ENCODE results near the gene ZC3H14.

The ZC3H14 gene

GRCh38 chr14:88611878-88612277, 49.0 kb downstream of the ZC3H14 start:
- DNase-seq: no peak

GRCh38 chr14:88612981-88613380, 50.1 kb downstream of the ZC3H14 start:
- peak; percentile 54 for DNase-seq

GRCh38 chr14:88613552-88614010, 50.7 kb downstream of the ZC3H14 start:
- peak; percentile 84 for DNase-seq

GRCh38 chr14:88614218-88614907, 51.5 kb downstream of the ZC3H14 start:
- DNase-seq: no peak

- peak; percentile 71 for DNase-seq
These were observed 53.9 kb downstream of the ZC3H14 start for GRCh38 chr14:88616697-88617096.

- no peak for DNase-seq
These were observed 54.6 kb downstream of the ZC3H14 start for GRCh38 chr14:88617479-88617878.

GRCh38 chr14:88618476-88618875, 55.6 kb downstream of the ZC3H14 start:
- DNase-seq: no peak

- DNase-seq: no peak
These were observed 58.3 kb downstream of the ZC3H14 start for GRCh38 chr14:88621100-88621499.

GRCh38 chr14:88625671-88626070, 62.8 kb downstream of the ZC3H14 start:
- DNase-seq: no peak

- no peak for DNase-seq
These were observed 65.2 kb downstream of the ZC3H14 start for GRCh38 chr14:88628033-88628432.

GRCh38 chr14:88628462-88628861, 65.6 kb downstream of the ZC3H14 start:
- no peak for DNase-seq

- DNase-seq: no peak
These were observed 67.7 kb downstream of the ZC3H14 start for GRCh38 chr14:88630565-88630964.

GRCh38 chr14:88631091-88631490, 68.3 kb downstream of the ZC3H14 start:
- DNase-seq: no peak

GRCh38 chr14:88632512-88632911, 69.7 kb downstream of the ZC3H14 start:
- no peak for DNase-seq

GRCh38 chr14:88639221-88639620, 76.4 kb downstream of the ZC3H14 start:
- DNase-seq: no peak

GRCh38 chr14:88660056-88660455, 97.2 kb downstream of the ZC3H14 start:
- no peak for DNase-seq

- DNase-seq: peak; percentile 90
These were observed 104.9 kb downstream of the ZC3H14 start for GRCh38 chr14:88667555-88668273.

- no peak for DNase-seq
These were observed 105.7 kb downstream of the ZC3H14 start for GRCh38 chr14:88668448-88669116.

- no peak for DNase-seq
These were observed 106.5 kb downstream of the ZC3H14 start for GRCh38 chr14:88669346-88669745.
